NCI-H345 treated with DMSO at 0.1 percent for 48 hours (cell line): ENCODE measurements around the gene LPP.

Experiments
- DNase-seq: peaks from one replicate; lab custom pipeline; 2025; ENCODE audit not compliant: unreplicated experiment; lab: John Stamatoyannopoulos, UW

The LPP gene

DNA sequence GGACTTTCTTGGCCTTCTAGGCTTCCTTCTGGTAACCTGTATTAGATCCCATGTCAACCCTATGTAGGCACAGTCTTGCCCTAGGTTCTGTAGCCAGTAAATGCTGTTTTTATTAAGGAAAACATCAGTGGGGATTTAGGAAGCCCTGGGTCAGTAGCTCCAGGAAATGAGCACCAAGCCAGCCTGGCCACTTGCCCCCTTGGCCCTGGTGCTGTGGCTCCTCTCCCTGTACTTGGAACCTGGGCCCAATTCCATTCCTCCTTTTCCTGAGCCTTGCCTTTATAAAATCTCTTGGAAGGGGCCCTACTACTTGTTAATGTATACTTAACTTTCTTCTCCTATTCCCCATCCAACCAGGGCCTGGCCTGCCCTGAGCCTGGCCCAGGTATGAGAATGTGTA, 774.0 kb downstream of the LPP start:
- DNase-seq: no peak

DNA sequence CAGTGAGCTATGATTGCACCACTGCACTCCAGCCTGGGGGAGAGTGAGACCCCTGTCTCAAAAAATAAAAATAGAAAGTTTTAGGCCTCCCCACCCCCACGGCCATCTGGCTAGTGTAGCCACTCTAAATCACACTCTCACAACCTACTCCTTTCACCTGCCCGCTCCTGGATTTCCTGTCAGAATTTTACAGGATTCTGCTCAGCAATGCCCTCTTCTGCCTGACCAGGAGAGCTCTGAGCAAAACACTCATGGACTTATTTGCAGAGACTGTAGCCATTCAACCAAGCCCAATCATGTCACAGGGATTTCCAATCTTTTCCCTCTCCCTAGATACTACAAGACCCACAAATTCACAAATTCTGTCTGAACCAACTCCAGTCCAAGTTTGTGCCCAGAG, 775.2 kb downstream of the LPP start:
- DNase-seq: no peak

DNA sequence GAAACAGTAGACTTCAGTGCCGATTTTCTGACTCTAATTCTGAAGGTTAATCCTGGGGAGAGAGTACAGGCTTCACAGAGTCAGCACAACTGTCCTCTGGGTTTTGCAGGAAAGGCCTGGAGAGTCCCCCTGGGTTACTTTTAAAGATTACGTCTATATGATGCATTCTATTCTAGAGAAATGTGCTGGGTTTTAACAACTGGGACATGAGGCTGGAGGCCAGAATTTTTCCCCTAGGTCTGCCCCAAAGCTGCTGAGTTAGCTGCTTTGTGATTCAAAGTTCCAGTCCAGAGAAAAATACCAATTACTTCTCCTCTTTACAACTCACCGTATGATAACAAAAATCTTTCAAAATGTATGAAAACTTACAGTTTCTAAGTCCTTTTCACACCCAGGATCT, 777.1 kb downstream of the LPP start:
- DNase-seq: no peak

DNA sequence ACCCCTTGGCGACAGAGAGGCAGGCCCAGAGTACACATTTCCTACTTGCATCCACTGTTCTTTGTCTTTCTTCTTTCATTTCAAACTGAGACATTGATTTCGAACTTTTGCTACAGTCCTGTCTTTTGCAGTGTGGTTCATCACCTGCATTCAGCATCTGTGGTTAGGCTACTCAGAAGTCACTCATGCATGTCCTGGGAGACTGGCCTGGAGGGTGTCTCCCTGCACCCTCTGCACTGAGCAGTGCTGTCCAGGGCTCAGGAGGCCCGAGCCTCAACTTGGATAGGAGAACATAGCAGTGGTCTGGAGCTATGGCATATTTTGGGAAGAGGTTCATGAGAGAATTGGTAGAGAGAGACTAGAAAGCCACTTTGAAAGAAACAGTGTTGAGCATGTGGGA, 777.6 kb downstream of the LPP start:
- no peak for DNase-seq

DNA sequence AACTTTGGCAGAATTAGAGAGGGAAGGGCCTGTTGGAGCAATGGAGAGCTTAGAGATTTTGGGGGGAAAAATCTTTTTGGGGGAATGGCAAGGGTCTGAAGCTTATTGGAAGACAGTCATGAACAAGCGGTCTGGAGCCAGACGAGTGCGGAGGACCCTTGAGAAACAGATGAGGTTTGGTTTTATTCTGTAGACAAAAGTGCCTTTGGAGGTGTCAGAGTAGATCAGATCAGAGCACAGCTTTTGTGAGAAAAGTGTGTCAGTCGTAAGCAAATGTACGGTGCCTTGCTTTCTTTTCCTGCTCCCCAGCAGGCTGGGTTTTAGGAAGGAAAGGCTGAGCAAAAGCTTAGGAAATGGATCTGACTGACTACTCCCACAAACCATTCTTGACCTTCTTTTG, 781.0 kb downstream of the LPP start:
- DNase-seq: no peak

DNA sequence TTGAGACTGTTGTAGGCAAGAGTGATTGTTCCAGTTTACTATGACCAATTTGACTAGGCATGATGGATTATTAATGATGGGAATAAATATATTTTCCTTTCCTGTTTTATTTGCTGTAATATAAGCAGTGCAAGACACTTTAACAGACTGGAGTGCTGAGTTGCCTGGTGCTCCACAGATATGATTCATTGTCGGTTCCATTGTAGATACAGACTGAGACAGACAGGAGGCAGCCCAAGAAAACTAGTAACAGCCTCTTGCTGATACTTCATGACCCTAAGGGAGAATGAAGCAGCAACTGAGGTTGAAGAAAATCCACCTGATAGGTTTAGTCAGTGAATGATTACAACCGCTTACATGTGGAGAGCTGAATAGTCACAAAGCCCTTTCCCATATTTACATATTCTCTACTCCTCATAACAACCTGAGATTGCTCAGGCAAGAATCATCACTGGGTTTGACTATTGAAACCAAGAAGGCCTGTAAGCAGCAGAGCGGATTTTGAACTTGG, 782.7 kb downstream of the LPP start:
- DNase-seq: no peak

DNA sequence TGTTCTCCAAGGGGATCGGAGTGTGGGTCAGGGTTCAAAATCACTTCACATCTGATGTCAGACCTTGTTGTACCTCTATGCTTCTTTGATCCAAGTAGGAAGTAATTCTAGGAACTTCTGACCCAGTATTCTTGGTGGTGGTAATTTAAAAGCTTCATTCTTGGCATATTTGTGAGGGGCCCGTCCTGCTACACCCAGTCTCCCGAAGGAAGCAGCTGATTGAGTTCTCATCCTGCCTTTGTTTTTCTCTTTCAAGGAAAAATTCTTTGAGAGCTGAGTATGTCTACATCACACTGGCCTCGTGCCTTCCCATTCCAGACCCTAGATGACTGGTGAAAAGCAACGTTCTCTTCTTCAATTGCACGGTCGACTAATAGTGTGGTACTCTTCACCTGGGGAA, 783.4 kb downstream of the LPP start:
- no peak for DNase-seq

DNA sequence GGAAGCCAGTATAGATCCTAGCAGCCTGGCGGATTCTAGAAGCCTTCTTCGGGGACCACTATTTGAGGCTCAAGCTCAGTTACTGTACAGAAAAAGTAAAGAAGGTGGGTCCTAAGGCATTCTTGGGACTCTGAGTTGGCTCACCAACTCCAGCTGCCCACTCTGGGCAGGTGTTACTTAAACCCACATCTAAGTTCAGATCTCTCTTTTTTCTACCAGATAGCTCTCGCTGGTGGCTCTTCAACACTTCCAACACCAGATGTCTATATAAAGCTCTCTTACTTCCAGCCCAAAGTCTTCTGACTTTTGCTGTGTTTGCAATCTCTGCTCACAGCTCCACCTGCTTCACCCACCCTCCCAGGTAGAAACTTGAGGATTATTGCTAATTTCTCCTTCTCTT, 785.0 kb downstream of the LPP start:
- no peak for DNase-seq

DNA sequence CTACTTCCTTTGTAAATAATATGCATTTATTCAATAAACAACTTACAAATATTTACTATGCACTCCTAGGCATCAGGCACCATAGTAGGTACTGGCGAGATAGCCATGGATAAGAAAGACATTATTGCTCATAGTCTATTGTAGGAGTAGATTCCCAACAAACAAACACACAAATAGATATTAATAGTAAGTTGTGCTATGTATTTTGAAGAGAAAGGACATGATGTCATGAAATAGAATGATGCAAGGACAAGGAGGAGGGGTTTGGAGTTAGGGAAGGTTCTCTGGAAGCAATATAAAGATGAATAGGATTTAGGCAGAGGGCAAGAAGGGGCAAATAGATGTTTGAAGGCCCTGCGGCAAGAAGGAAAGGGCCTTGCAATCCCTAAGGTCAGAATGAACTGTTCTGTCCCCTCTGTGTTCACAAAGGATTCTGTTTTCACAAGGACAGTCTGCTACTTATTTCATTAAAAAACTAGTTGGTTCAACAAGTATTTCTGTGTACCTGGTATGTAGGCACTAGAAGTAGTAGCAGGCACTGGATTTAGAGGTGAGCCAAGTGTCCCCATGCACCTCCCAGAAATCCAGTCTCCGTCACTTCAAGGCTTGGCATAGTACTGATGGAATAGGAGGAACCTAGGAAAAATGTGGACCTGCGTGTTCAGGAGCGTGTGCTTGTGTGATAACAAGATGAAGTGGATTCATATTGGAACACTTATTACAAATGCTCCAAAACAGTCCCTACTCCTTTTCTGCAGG, 786.0 kb downstream of the LPP start:
- DNase-seq: no peak
